H7 (cell line): ENCODE measurements around the gene TMEM183A. TPM values are rescaled to one million over a fixed set of nuclear protein-coding genes. Genes with fewer than 3 reads are reported as not detected.
A peak's percentile ranks its signal among the peaks of the same experiment; 100 is the strongest.
"Not testable (repeated sequence)": the region's sequence is repeated elsewhere in the genome, so short reads cannot be mapped to it uniquely, and the experiment has no call there.

Source experiments
- DNase-seq: peaks from one replicate; pipeline ENCODE4 v3.0.0; 2012
- H3K27me3 ChIP-seq: 2 replicates; pipeline ENCODE4 v1.6.0; 2011; ENCODE audit warnings: mild to moderate bottlenecking, low read length; ENCODE audit not compliant: control insufficient read depth, insufficient read depth
- H3K36me3 ChIP-seq: replicated peaks from 2 replicates; pipeline ENCODE4 v1.5.1; 2011; ENCODE audit warnings: low read length; ENCODE audit not compliant: control insufficient read depth, insufficient read depth
- H3K4me3 ChIP-seq: 2 replicates; pipeline ENCODE4 v1.5.1; 2011; ENCODE audit warnings: low read depth, mild to moderate bottlenecking, control low read depth, low read length, moderate library complexity; ENCODE audit not compliant: insufficient read depth
- total RNA-seq: library from RNA; depleted of rRNA; stranded (reverse); fragments of >200 nt; shearing (Covaris generic); gene quantifications from 2 replicates; pipeline ENCODE4 v1.2.3, GENCODE V29; 2014

Gene TMEM183A
- total RNA-seq, 1 experiment from 2014 or later, result 193 TPM

- Histone ChIP-seq H3K4me3 (no peak overlapping the region), H3K27me3 (no peaks in the 10 kb centered on the region), H3K36me3 (no peaks in the 10 kb centered on the region)
- DNase-seq, result no peak
These were observed 4.2 kb upstream of the TMEM183A start for GRCh38 chr1:203002951-203003350.

- not testable (repeated sequence) for H3K27me3 ChIP-seq, H3K36me3 ChIP-seq, DNase-seq
- peak overlapping the region; percentile 95 for H3K4me3 ChIP-seq
These were observed 1.6 kb upstream of the TMEM183A start for GRCh38 chr1:203005395-203006142.

- no peaks in the 10 kb centered on the region for H3K27me3 ChIP-seq
- H3K36me3 ChIP-seq, result peaks cover 10% of the 10 kb centered on the region
- H3K4me3 ChIP-seq, result no peak overlapping the region
These were observed 2.0 kb downstream of the TMEM183A start for GRCh38 chr1:203009185-203009584.

GRCh38 chr1:203011582-203011981, 4.4 kb downstream of the TMEM183A start:
- Histone ChIP-seq H3K36me3 (peaks cover 27% of the 10 kb centered on the region), H3K4me3 (no peak overlapping the region), H3K27me3 (no peaks in the 10 kb centered on the region)
- DNase-seq, result no peak

More at GRCh38 chr1:203009185-203009584, 2.0 kb downstream of the TMEM183A start:
- DNase-seq, result no peak

GRCh38 chr1:203017061-203017460, 9.9 kb downstream of the TMEM183A start:
- no peak for DNase-seq
- Histone ChIP-seq H3K4me3 (no peak overlapping the region), H3K27me3 (no peaks in the 10 kb centered on the region), H3K36me3 (peaks cover 54% of the 10 kb centered on the region)

- H3K27me3 ChIP-seq, result no peaks in the 10 kb centered on the region
- peaks cover 53% of the 10 kb centered on the region for H3K36me3 ChIP-seq
- no peak for DNase-seq
- no peak overlapping the region for H3K4me3 ChIP-seq
These were observed 10.5 kb downstream of the TMEM183A start for GRCh38 chr1:203017692-203018091.

- peaks cover 28% of the 10 kb centered on the region for H3K36me3 ChIP-seq
- H3K27me3 ChIP-seq, result peaks cover 15% of the 10 kb centered on the region
- H3K4me3 ChIP-seq, DNase-seq: not testable (repeated sequence)
These were observed 15.7 kb downstream of the TMEM183A start for GRCh38 chr1:203022855-203023254.

- Histone ChIP-seq H3K36me3 (peaks cover 15% of the 10 kb centered on the region), H3K27me3 (peaks cover 31% of the 10 kb centered on the region), H3K4me3 (no peak overlapping the region)
- no peak for DNase-seq
These were observed 18.5 kb downstream of the TMEM183A start for GRCh38 chr1:203025686-203026030.

- Histone ChIP-seq H3K36me3 (peaks cover 12% of the 10 kb centered on the region), H3K27me3 (peaks cover 31% of the 10 kb centered on the region), H3K4me3 (peak within 1 kb of the TSS; percentile 86)
- DNase-seq, result peak; percentile 100
These were observed 19.0 kb downstream of the TMEM183A start, which contains the start of gene PPFIA4 for GRCh38 chr1:203026031-203026665. Gene PPFIA4 (plus strand): TSS chr1:203026491. CDS start chr1:203039009, 12,518 bp downstream.

GRCh38 chr1:203026666-203027663, 19.8 kb downstream of the TMEM183A start:
- Histone ChIP-seq H3K36me3 (peaks cover 6% of the 10 kb centered on the region), H3K4me3 (peak overlapping the region; percentile 86), H3K27me3 (peaks cover 31% of the 10 kb centered on the region)
- DNase-seq, result peak; percentile 54

GRCh38 chr1:203028067-203028783, 21.1 kb downstream of the TMEM183A start:
- peak; percentile 24 for DNase-seq
- Histone ChIP-seq H3K27me3 (peaks cover 31% of the 10 kb centered on the region), H3K4me3 (no peak overlapping the region), H3K36me3 (peaks cover 5% of the 10 kb centered on the region)

- peak; percentile 26 for DNase-seq
- H3K36me3 ChIP-seq, result peaks cover 2% of the 10 kb centered on the region
- no peak overlapping the region for H3K4me3 ChIP-seq
- H3K27me3 ChIP-seq, result peaks cover 31% of the 10 kb centered on the region
These were observed 21.8 kb downstream of the TMEM183A start for GRCh38 chr1:203028784-203029553.

GRCh38 chr1:203031467-203031866, 24.3 kb downstream of the TMEM183A start:
- Histone ChIP-seq H3K4me3 (no peak overlapping the region), H3K27me3 (peaks cover 29% of the 10 kb centered on the region), H3K36me3 (no peaks in the 10 kb centered on the region)
- peak; percentile 48 for DNase-seq
